ENCODE results near the gene SPA17. TPM values are rescaled to one million over a fixed set of nuclear protein-coding genes. Genes with fewer than 3 reads are reported as not detected.

The SPA17 gene
- total RNA-seq, 1 donor from 2014 or later, result 5.7 TPM

DNA sequence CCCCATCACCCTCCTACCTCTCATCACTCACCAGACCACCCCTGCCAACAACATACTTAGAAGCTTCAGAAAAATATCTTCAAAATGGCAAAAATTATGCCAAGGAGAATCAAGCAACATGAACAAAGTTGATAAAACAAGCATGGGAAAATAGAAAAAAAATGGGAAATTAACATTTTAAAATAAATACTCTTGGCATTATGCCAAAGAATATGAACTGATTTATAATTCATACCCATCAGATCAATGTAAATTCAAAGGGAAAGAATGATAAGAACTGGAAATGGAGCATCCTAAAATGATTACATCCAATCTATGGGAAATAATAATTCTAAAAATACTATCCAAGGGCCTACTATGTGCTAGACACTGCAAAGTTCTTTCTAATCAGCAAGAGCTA, 12.2 kb upstream of the SPA17 start:
- FAIRE-seq, result no peak
- DNase-seq (ENCODE audit: low spot score in 2 of 2), result no peak

DNA sequence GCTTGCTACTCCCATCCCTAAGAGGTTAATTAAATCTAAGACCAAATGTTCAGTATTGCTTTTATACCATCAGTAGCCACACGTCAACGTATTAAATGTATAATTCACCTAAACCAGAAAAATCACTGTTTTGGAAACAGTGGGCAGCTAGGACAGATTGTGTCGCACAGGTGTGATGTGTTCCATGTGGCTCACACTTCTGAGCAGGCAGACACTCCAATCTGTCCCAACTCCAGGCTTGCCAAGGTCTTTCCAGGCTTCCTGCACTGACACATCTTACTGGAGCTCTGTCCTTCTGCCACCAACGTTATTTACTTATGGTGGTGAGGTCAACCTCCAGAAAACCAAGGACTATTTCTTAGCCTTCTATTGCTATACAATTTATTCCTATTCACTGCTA, 11.6 kb upstream of the SPA17 start:
- FAIRE-seq (no peak), DNase-seq (ENCODE audit: low spot score in 2 of 2) (no peak)

DNA sequence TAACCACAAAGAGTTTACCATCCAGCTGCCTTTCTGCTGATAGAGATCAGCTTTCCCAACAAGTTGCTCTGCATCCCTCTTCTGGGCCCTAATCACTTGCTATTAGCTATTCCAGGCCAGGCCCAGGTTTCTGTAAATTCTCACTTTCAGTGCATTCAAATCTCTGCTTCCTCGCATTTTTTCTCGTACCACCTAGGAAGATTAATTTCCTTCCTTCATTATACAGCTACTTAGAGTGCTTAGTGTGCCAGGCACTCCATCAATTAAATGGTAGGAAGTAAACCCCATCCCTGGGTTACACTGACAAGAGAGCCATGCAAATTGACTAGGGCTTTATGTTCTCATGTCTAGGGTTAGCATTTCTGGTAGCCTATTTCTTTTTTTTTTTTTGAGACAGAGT, 9.8 kb upstream of the SPA17 start:
- FAIRE-seq (no peak), DNase-seq (ENCODE audit: low spot score in 2 of 2) (no peak)

DNA sequence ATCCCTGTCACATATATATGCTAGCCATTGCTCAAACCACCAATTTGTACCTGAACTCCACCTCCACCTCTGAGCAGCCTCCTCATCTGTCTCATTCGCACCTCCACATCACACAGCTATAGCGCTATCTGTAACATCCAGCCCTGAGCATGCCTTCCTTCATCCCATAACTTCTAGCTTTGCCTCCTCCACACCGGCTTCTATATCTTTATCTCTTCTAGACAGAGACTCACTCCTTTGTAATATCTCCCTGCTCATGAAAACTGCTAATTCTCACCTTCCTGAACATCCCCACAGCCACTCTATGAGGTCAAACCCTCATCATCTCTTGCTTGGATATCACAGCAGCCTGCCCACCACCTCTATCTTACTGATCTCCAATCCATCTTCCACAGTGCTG, 6.1 kb upstream of the SPA17 start:
- FAIRE-seq (no peak), DNase-seq (ENCODE audit: low spot score in 2 of 2) (no peak)

DNA sequence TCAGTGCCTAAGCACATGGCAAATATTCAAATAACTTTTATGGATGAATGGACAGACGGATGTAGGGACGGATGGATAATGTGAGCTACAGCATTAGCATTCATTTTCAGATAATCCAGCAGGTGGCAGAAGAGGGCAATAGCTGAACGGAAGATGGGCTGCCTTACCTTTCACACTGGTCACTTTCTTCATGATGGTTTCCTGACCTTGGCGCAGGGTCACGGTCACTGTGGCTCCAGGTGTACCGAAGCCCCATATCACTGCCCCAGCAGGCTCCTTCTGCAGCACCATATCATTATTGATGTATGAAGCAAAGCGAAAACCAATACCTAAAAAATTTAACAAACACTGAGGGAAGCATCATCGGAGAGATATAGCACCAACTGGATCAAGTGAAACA, 4.5 kb upstream of the SPA17 start:
- no peak for FAIRE-seq
- peak; percentile 48 to 58 for DNase-seq (ENCODE audit: low spot score in 2 of 2)

DNA sequence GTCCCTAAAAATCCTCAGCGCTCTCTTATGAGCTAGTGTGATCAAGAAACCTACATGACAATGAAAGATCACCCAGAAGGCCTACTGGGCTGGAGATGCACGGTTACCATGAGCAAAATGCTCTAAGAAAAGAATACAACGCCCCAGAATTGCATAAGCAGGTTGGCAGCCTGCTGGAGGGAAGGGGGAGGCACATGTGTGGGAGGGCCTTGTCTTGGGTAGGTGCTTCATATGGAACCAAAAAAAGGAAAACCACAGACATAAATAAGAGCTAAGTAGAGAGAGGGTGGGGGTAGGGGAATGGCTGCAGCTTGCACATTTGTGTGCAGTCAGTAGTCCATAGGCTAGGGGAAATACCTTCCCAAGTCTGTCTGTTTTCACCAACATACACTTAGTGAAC, 3.0 kb upstream of the SPA17 start:
- DNase-seq (ENCODE audit: low spot score in 2 of 2) (no peak), FAIRE-seq (no peak)

DNA sequence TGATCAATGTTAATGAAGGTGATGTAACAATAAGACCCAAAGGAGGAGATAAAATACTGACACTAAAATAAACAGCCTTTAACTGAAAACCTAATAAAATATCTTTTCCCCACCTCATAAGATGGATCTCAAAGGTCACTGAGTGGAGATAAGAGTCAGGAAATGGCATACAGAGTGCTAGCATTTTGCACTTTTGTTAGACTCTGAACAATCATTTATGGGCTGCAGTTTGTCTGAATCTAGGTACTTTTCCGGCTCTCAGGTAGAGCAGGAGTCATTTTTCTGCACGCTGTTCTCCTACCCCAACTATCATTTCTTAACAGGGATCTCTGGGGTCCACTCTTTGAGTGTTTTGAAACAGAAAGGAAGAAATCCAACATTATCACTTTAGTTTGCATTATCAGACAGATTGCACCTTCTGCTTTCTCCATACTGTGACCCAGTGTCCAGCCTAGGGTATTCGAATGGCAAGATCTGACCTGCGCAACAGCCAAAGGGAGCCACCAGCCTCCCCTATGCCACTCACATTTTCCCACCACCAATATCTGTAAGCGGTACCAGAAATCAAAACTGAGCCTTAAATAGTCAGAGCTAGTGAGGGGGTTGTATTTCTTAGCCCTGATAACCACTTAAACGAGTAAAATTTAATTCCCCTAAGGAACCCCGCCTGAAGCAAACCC, 1.0 kb upstream of the SPA17 start:
- FAIRE-seq (no peak), DNase-seq (ENCODE audit: low spot score in 2 of 2) (no peak)

DNA sequence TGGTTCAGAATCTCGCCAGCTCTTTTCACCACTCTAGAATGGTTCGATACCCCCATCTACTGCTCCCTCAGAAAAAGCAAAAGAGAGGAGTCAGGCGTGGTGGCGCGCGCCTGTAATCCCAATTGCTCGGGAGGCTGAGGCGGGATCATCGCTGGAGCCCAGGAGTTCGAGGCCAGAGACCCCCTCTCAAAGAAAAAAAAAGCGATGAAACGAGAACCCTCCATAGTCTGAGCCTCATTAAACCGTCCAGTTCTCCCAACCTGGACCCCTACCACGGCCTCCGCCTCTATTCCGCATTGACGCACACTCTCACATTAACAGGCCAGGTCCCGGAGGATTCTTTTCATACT, 439 bp downstream of the SPA17 start:
- no peak for DNase-seq (ENCODE audit: low spot score in 2 of 2)
- no peak for FAIRE-seq

- DNase-seq (ENCODE audit: low spot score in 2 of 2) (no peak), FAIRE-seq (no peak)
These were observed 867 bp downstream of the SPA17 start for GRCh38 chr11:124674571-124674970.

DNA sequence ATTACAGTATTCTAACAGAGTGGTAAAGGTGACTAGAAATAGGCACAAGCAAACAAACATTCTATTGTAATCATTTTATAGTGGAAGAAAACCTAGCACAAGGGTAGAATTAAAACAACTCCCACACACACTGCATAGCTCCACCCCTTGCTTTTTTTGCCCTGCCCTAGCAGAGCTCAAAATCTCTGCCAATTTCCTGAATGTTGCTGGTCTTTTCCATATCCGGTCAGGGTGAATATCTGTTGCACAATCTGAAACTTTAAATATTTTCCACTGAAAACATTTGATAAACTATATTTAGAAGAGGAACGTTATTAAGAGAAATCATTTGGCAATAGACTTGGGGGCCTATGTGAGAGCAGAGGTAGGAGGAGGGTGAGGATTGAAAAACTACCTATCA, 2.7 kb downstream of the SPA17 start:
- FAIRE-seq (no peak), DNase-seq (ENCODE audit: low spot score in 2 of 2) (no peak)

DNA sequence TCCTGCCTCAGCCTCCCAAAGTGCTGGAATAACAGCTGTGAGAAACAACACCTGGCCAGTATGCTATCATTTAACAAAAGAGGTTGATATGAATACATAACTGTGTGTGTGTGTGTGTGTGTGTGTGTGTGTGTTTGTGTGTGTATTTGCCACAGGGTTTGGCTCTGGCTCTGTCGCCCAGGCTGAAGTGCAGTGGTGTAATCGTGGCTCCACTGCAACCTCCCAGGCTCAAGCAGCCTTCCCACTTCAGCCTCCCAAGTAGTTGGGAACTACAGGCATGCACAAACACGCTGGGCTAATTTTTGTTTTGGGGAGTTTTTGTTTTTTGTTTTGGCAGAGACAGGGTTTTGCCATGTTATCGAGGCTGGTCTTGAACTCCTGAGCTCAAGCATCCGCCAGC, 4.7 kb downstream of the SPA17 start:
- no peak for DNase-seq (ENCODE audit: low spot score in 2 of 2)
- no peak for FAIRE-seq

GRCh38 chr11:124681421-124681820, 7.7 kb downstream of the SPA17 start:
- DNase-seq (ENCODE audit: low spot score in 2 of 2) (no peak), FAIRE-seq (peak; percentile 88)

DNA sequence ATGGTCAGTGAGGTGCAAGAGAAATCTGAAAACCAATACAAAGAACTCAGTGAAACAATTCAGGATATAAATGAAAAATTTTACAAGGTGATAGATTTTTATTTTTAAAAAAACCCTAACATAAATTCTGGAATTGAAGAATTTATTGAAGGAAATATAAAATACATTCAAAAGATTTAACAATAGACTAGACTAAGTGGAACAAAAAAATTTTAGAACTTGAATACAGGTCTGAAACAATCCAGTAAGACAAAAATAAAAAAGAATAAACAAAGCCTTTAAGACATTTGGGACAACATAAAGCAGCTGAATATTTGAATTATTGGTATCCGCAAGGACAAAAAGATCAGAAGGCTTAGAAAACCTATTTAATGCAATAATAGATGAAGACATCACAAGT, 8.7 kb downstream of the SPA17 start:
- FAIRE-seq (peak; percentile 71), DNase-seq (ENCODE audit: low spot score in 2 of 2) (no peak)

- FAIRE-seq (no peak), DNase-seq (ENCODE audit: low spot score in 2 of 2) (no peak)
These were observed 19.4 kb downstream of the SPA17 start for GRCh38 chr11:124693142-124693541.

DNA sequence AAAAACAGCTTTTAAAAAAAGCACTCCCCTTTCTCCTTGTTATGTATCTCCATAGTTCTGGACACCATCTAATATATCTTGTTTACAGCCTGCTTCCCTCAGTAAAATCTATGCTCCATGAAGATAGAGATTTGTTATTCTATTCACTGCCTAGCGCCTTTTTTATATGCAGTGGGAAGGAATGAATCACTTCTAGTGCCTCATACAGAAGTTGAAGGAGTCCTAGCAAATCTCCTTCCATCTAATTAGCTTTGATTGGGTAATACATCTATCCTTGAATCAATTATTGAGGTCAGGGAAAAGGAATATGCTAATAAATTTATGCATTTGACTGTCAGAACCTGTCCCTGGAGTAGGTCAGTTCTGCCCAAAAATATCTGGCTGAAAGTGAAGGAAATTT, 25.8 kb downstream of the SPA17 start:
- DNase-seq (ENCODE audit: low spot score in 2 of 2) (no peak), FAIRE-seq (no peak)

GRCh38 chr11:124700028-124700427, 26.3 kb downstream of the SPA17 start:
- DNase-seq (ENCODE audit: low spot score in 2 of 2), result no peak
- FAIRE-seq, result no peak

DNA sequence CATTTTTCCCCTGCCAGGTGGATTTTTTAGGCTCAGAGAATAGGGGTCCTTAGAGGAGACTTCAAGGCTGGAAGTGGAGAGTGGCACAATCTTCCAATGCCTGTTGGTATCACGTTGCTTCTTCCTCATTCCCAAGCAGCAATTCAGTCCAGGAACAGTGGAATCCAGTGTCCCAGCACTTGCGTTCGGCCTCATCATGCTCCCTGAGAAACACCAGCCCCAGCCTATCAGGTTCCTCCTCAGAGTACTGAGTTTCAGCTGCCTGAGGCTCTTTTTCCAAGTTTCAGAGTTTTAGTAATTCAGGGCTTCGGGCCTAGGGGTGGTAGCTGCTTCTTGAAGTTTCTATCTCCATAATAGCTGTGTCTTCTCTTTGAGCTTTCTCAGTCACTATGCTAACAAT, 34.1 kb downstream of the SPA17 start:
- DNase-seq (ENCODE audit: low spot score in 2 of 2) (no peak), FAIRE-seq (no peak)

DNA sequence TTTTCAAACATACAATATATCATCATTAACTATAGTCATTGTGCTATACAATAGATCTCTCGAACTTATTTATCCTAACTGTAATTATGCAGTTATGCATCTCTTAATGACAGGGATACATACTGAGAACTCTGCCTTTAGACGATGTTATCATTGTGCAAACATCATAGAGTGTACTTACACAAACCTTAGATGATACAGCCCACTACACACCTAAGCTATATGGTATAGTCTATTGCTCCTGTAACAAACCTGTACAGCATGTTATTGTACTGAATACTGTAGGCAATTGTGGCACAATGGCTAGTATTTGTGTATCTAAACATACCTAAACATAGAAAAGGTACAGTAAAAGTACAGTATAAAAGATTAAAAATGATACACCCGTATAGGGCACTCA, 38.7 kb downstream of the SPA17 start:
- FAIRE-seq, result no peak
- DNase-seq (ENCODE audit: low spot score in 2 of 2), result no peak

DNA sequence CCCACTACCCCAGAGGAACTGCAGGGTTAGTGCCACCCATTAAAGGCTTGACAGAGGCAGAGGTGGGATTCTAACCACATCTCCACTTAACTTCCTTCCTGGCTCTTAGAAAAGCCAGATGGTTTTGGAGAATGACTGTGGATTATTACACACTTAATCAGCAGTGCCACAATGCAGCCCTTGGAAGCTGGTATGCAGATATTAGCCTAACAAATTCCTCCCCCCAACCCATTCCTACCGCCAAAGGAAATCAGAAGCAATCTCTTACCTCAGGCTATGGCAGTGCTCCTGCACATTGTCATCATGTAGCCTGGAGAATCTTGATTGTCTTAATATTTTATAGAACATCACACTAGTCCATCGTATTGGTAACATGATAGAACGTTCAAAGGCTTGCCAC, 42.9 kb downstream of the SPA17 start:
- DNase-seq (ENCODE audit: low spot score in 2 of 2) (no peak), FAIRE-seq (no peak)

DNA sequence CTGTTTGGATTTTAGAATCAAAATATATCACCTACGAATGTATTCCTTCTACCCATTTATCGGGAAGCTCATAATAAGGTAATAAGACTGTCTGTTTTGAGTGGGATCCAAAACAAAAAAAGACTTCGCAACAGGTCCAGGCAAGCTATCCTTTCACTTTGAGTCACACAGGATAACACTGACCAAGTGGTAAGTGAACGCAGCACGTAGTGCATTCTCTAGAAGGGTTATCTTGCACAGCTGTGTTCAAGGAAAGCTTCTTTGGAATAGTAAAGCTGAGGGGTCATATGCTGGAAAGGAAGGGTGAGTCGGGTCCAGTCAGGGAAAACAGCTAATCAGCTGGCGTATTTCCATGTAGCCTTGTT, 43.7 kb downstream of the SPA17 start:
- FAIRE-seq (no peak), DNase-seq (ENCODE audit: low spot score in 2 of 2) (no peak)

DNA sequence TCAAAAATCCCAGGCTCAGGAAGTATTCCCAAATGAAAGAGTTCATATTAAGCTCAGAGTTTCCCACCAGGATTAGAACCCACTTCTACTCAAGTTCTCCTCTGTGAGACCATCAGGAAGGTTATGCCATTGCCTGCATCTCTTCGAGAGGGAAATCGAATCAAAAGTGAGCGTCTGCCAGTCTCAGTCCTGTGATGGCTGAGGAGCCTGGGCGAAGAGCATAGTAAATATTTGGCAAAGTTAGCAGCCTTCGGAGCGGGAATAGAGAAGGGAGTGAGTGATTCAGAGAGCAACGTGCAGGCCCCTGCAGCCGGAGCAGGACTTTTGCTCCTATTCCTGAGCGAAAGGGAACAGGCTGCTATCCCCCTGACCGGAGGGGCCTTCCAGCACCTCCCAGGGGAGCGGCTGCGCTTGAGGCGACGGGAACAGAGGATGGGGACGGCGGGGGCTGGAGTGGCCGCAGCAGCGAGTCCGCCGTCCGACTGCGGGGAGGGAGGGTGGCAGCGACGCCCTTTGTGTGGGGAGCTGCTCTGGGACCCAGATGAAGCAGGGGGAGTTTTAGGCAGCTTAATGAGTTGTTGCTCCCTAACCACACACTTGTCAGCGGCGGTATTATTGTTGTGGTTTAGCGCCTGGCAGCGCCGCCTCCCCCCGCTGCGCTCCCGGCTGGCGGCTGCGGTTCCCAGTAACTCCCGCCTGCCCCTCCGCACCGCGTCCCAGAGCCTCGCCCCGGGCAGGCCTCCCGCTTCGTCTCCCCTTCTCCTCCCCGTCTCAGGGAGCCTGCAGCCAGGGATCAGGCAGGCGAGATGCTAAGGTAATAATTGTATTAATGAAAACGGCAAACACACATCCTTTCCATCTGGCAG, 44.3 kb downstream of the SPA17 start:
- FAIRE-seq, result no peak

DNA sequence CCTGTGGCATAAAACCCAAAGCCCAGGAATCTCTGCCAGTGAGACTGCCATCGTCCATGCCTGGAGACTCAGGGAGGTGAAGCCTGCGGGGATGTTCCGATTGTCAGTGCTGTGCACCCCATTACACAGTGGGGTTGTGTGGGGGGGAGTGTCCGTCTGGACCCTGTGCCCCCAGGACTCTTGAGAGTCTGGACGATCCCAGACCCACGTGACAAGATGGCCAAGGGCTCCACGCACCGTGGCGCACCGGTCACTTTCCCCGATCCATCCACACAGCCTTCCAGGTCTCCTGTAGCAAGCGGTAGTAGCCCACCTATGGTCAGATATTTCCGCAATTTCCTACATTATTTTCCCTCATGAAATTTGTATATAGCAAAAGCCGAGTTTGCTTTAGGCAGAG, 45.1 kb downstream of the SPA17 start:
- FAIRE-seq (no peak), DNase-seq (ENCODE audit: low spot score in 2 of 2) (no peak)

More for the DNA sequence above, 44.3 kb downstream of the SPA17 start:
- DNase-seq (ENCODE audit: low spot score in 2 of 2), result no peak
